GM23338 (cell line): ENCODE measurements around the gene INSRR. TPM values are rescaled to one million over a fixed set of nuclear protein-coding genes. Genes with fewer than 3 reads are reported as not detected.

Source experiments
- ATAC-seq: fragments of 200-7000 bp; cut with Tn5 transposase; 3 replicates; pipeline ENCODE4 v1.9.1; 2020
- DNase-seq: peaks from one replicate; pipeline ENCODE4 v3.0.0-alpha.2; 2015; ENCODE audit warnings: low spot score
- H2AFZ ChIP-seq: fragments of 200-600 bp; sonication (generic); 2 replicates; pipeline ENCODE4 v1.8.0; 2016; ENCODE audit warnings: antibody characterized with exemption, mild to moderate bottlenecking, moderate library complexity
- H3F3A ChIP-seq: fragments of 200-600 bp; sonication (generic); replicated peaks from 2 replicates; pipeline ENCODE4 v1.8.0; 2017; ENCODE audit warnings: antibody characterized with exemption, mixed run types, low read depth
- H3K27ac ChIP-seq: fragments of 200-600 bp; sonication (generic); 2 replicates; pipeline ENCODE4 v1.6.1; 2016; ENCODE audit warnings: low read depth
- H3K27me3 ChIP-seq: fragments of 200-600 bp; sonication (generic); 2 replicates; pipeline ENCODE4 v1.8.0; 2016; ENCODE audit warnings: mild to moderate bottlenecking, mixed run types, moderate library complexity; ENCODE audit not compliant: insufficient read depth
- H3K36me3 ChIP-seq: fragments of 200-600 bp; sonication (generic); 2 replicates; pipeline ENCODE4 v1.8.0; 2016; ENCODE audit warnings: mild to moderate bottlenecking; ENCODE audit not compliant: insufficient read depth
- H3K4me1 ChIP-seq: fragments of 200-600 bp; sonication (generic); 2 replicates; pipeline ENCODE4 v1.8.0; 2016; ENCODE audit warnings: mild to moderate bottlenecking, moderate library complexity; ENCODE audit not compliant: insufficient read depth
- H3K4me2 ChIP-seq: fragments of 200-600 bp; sonication (generic); 2 replicates; pipeline ENCODE4 v1.7.1; 2017; ENCODE audit warnings: mixed run types
- H3K4me3 ChIP-seq: fragments of 200-600 bp; sonication (generic); 2 replicates; pipeline ENCODE4 v1.6.1; 2016; ENCODE audit warnings: mixed run types
- H3K79me2 ChIP-seq: fragments of 200-600 bp; sonication (generic); replicated peaks from 2 replicates; pipeline ENCODE4 v1.8.0; 2017; ENCODE audit warnings: mild to moderate bottlenecking; ENCODE audit not compliant: insufficient read depth
- H3K9me2 ChIP-seq: fragments of 200-600 bp; sonication (generic); 2 replicates; pipeline ENCODE4 v1.8.0; 2017; ENCODE audit not compliant: insufficient read depth
- H4K20me1 ChIP-seq: fragments of 200-600 bp; sonication (generic); replicated peaks from 2 replicates; pipeline ENCODE4 v1.8.0; 2017; ENCODE audit warnings: mild to moderate bottlenecking; ENCODE audit not compliant: insufficient read depth
- H3K27ac Mint-ChIP-seq: 2 replicates; pipeline ENCODE4 v1.8.0; 2020; ENCODE audit warnings: inconsistent platforms, mild to moderate bottlenecking, moderate library complexity, mixed read lengths
- H3K27me3 Mint-ChIP-seq: 3 replicates; pipeline ENCODE4 v1.8.0; 2022; ENCODE audit warnings: low read depth, mild to moderate bottlenecking, moderate library complexity, mixed read lengths, inconsistent platforms; ENCODE audit not compliant: insufficient read depth, poor library complexity
- H3K36me3 Mint-ChIP-seq: 3 replicates; pipeline ENCODE4 v1.8.0; 2021; ENCODE audit warnings: low read depth, mild to moderate bottlenecking, inconsistent platforms, moderate library complexity, mixed read lengths
- H3K4me1 Mint-ChIP-seq: 3 replicates; pipeline ENCODE4 v1.8.0; 2020; ENCODE audit warnings: mild to moderate bottlenecking, inconsistent platforms, mixed read lengths
- H3K4me3 Mint-ChIP-seq: 3 replicates; pipeline ENCODE4 v1.8.0; 2021; ENCODE audit warnings: moderate library complexity, mild to moderate bottlenecking, inconsistent platforms, mixed read lengths
- H3K9me3 Mint-ChIP-seq: 3 replicates; pipeline ENCODE4 v1.8.0; 2020; ENCODE audit warnings: moderate library complexity, mild to moderate bottlenecking, inconsistent platforms, mixed read lengths
- CREB1 ChIP-seq: fragments of 250-450 bp; sonication (Bioruptor Pico); IDR thresholded peaks from 2 replicates; pipeline ENCODE4 v1.5.0; 2020; ENCODE audit warnings: low read depth, mild to moderate bottlenecking, moderate library complexity
- CTCF ChIP-seq, 2 experiments: fragments of 200-600 bp in 1 of 2; sonication (generic) in 1 of 2; conservative IDR thresholded peaks; 2 replicates each; pipeline versions ENCODE4 v1.5.1 to v1.6.1; 2016 to 2017; ENCODE audit warnings: antibody characterized with exemption in 2 of 2, low read depth in 2 of 2, mild to moderate bottlenecking in 2 of 2, moderate library complexity in 1 of 2
- EZH2 ChIP-seq: fragments of 200-600 bp; sonication (generic); IDR thresholded peaks from one replicate; pipeline ENCODE4 v1.8.0; 2017; ENCODE audit warnings: antibody characterized with exemption, mild to moderate bottlenecking, low read depth; ENCODE audit not compliant: unreplicated experiment
- EZH2phosphoT487 ChIP-seq: fragments of 200-600 bp; sonication (generic); IDR thresholded peaks from one replicate; pipeline ENCODE4 v1.8.1; 2018; ENCODE audit warnings: antibody characterized with exemption; ENCODE audit not compliant: unreplicated experiment
- JUNB ChIP-seq: IDR thresholded peaks from one replicate; pipeline ENCODE4 v1.6.1; 2016; ENCODE audit warnings: antibody characterized with exemption; ENCODE audit not compliant: unreplicated experiment
- NANOG ChIP-seq: IDR thresholded peaks from 2 replicates; pipeline ENCODE4 v1.6.1; 2016; ENCODE audit warnings: antibody characterized with exemption, borderline replicate concordance
- POLR2AphosphoS5 ChIP-seq: IDR thresholded peaks from 2 replicates; pipeline ENCODE4 v1.6.1; 2016; ENCODE audit warnings: antibody characterized with exemption, low read depth
- REST ChIP-seq: IDR thresholded peaks from one replicate; pipeline ENCODE4 v1.6.1; 2018; ENCODE audit warnings: antibody characterized with exemption; ENCODE audit not compliant: unreplicated experiment
- STAT1 ChIP-seq: IDR thresholded peaks from one replicate; pipeline ENCODE4 v1.6.1; 2016; ENCODE audit warnings: antibody characterized with exemption; ENCODE audit not compliant: unreplicated experiment
- ZNF114 ChIP-seq: fragments of 250-450 bp; sonication (Bioruptor Pico); IDR thresholded peaks from 2 replicates; pipeline ENCODE4 v1.5.0; 2020; ENCODE audit warnings: mild to moderate bottlenecking, moderate library complexity
- ZNF331 ChIP-seq: fragments of 250-450 bp; sonication (Bioruptor Pico); IDR thresholded peaks from 2 replicates; pipeline ENCODE4 v1.5.0; 2020; ENCODE audit warnings: low read depth, mild to moderate bottlenecking, moderate library complexity
- polyA plus RNA-seq: library from polyadenylated mRNA; unstranded; fragments of >200 nt; fragmentation: Nextera tagmentation; extraction: Ambion mirVana; gene quantifications from 2 replicates; pipeline ENCODE4 v1.2.1, GENCODE V29; 2016
- total RNA-seq: library from RNA; depleted of rRNA; stranded (reverse); fragments of >200 nt; shearing (Covaris generic); gene quantifications from 2 replicates; pipeline ENCODE4 v1.2.3, GENCODE V29; 2014

The INSRR gene
- total and polyA plus RNA-seq, 2 experiments from 2014 or later: not detected

DNA sequence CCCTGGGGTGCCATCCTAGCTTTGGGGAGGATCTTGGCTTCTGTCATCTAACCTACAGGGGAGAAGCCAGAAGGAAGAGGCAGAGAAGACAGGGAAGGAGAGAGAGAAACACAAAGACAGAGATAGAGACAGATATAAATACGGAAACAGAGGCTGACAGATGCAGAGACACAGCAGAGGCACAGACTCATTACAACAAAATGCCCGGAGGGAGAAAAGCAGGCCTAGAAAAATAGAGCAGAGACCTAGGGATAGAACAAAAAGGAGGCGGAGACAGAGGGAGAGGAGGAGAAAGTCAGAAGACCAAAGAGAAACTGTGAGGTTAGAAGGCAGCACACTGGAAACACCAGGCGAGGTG, 36.5 kb upstream of the INSRR start (continued):
- TF ChIP-seq POLR2AphosphoS5 (no peak), JUNB (no peak), EZH2 (no peak), NANOG (no peak), EZH2phosphoT487 (no peak), REST (no peak)

DNA sequence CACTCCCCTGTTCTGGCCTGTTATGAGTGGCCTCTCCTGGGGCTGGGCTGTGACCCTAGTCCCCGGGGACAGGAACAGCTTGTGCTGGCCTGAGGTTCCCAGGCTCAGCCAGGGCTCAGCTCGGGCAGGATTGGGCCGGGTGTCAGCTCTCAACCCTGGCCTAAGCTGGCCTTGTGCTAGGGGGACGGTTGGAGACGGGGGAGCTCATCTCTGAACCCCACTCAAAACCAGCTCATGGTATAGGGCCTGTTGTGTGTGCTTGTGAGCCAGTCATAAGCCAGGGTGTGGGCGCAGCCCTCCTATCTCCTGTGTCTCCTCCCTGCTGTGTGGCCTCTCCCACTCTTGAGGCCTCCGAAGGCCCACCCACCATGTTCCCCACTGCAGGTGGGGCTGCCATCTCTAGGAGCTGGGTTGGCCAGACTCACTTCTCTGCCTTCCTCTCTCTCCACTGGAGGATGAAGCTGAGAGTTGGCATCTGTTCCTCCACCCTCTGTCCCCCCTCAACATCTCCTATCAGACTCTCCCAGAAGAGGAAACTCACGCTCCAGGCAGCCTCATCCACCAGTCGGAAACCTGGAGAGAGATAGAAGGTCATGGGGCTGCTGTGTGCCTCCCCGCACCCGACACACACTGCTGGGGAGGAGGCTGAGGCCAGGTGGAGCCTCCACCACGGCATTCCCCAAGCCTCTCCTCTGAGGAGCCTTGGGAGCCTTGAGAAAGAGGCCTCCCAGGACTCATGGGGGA, 36.0 kb upstream of the INSRR start:
- Histone ChIP-seq H3F3A (no peaks in the 10 kb centered on the region), H3K27me3 (peaks cover 58% of the 10 kb centered on the region), H3K9me2 (no peaks in the 10 kb centered on the region), H3K36me3 (no peaks in the 10 kb centered on the region), H3K79me2 (no peaks in the 10 kb centered on the region), H3K4me3 (no peak overlapping the region), H4K20me1 (no peaks in the 10 kb centered on the region; the same call in 1 of the 2 replicates), H2AFZ (no peak overlapping the region), H3K27ac (no peak overlapping the region), H3K4me2 (no peak overlapping the region), H3K4me1 (no peaks in the 10 kb centered on the region; the same call in 1 of the 2 replicates)
- Mint-ChIP-seq H3K9me3 (no peaks in the 10 kb centered on the region), H3K4me1 (peaks cover 26% of the 10 kb centered on the region), H3K4me3 (no peak overlapping the region; the same call in 2 of the 3 replicates), H3K27me3 (peaks cover 46% of the 10 kb centered on the region), H3K27ac (no peak overlapping the region), H3K36me3 (no peaks in the 10 kb centered on the region)
- DNase-seq (no peak), ATAC-seq (no peak)
- TF ChIP-seq CTCF (conservative IDR thresholded peaks at IDR 0.05; ENCODE audit: low read depth in 2 of 2) (no peak), POLR2AphosphoS5 (no peak), ZNF114 (CRISPR knock-in tag) (no peak), CREB1 (no peak), NANOG (no peak), ZNF331 (CRISPR knock-in tag) (no peak), STAT1 (no peak), JUNB (no peak), EZH2 (no peak), REST (no peak)
